ENCODE data around the gene ZNF18.

GRCh38 chr17:12022310-12022709 is 25.0 kb upstream of the ZNF18 start:
- TF ChIP-seq CTCF (IDR thresholded peaks at IDR 0.05) (no peak), ZFX (IDR thresholded peaks at IDR 0.05; ENCODE audit: borderline replicate concordance) (no peak)

Measured in 22Rv1 (cell line).